ENCODE data around the gene PRSS33.

- TF ChIP-seq CTCF (IDR thresholded peaks at IDR 0.05), result no peak
- no peak for TF ChIP-seq POLR2A (IDR thresholded peaks at IDR 0.05)
Observed at GRCh38 chr16:2833776-2834175, 46.4 kb upstream of the PRSS33 start.
